ENCODE data around the gene AGPAT3.
A peak's percentile ranks its signal among the peaks of the same experiment; 100 is the strongest.

The AGPAT3 gene, protein sequence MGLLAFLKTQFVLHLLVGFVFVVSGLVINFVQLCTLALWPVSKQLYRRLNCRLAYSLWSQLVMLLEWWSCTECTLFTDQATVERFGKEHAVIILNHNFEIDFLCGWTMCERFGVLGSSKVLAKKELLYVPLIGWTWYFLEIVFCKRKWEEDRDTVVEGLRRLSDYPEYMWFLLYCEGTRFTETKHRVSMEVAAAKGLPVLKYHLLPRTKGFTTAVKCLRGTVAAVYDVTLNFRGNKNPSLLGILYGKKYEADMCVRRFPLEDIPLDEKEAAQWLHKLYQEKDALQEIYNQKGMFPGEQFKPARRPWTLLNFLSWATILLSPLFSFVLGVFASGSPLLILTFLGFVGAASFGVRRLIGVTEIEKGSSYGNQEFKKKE

DNA sequence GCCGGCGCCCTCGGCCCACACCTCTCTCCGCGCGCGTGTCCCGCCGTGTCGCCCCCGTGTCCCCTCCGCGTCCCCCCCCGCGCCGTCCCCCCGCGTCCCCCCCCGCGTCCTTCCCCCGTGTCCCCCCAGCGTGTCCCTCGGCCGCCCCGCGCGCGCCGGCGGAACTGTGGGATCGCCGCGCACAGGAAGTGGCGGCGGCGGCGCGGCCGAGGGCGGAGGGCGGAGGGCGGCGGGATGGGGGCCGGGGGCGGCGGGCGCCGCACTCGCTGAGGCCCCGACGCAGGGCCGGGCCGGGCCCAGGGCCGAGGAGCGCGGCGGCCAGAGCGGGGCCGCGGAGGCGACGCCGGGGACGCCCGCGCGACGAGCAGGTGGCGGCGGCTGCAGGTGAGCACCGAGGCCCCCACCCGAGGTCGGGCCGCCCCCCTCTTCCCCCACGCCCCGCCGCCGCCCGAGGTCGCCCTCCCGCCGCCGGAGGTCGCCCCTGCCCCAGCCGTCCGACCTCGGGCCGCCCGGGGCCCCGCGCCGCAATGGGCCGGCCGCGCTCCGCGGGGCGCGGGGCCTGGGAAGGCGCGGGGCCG is at the start of gene AGPAT3:
Gene AGPAT3, plus strand, starts transcription at position 262 of the 578 bp plus-strand sequence. CDS start 94,459 bp downstream, outside the sequence.
- Histone ChIP-seq H3K4me3 (ENCODE audit: low read depth, low read length) (peak within 1 kb of the TSS; percentile 66), H3K27me3 (replicated peaks) (no peaks in the 10 kb centered on the region), H3K36me3 (replicated peaks) (no peaks in the 10 kb centered on the region), H3K27ac (peak within 1 kb of the TSS; percentile 63)
- in situ Hi-C loops (cut with HindIII; ENCODE audit: low pct_ligation_motif_present, low sequenced_read_pairs), result no loop called here
- TF ChIP-seq, protein P1, sequence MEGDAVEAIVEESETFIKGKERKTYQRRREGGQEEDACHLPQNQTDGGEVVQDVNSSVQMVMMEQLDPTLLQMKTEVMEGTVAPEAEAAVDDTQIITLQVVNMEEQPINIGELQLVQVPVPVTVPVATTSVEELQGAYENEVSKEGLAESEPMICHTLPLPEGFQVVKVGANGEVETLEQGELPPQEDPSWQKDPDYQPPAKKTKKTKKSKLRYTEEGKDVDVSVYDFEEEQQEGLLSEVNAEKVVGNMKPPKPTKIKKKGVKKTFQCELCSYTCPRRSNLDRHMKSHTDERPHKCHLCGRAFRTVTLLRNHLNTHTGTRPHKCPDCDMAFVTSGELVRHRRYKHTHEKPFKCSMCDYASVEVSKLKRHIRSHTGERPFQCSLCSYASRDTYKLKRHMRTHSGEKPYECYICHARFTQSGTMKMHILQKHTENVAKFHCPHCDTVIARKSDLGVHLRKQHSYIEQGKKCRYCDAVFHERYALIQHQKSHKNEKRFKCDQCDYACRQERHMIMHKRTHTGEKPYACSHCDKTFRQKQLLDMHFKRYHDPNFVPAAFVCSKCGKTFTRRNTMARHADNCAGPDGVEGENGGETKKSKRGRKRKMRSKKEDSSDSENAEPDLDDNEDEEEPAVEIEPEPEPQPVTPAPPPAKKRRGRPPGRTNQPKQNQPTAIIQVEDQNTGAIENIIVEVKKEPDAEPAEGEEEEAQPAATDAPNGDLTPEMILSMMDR (IDR thresholded peaks at IDR 0.05; ENCODE audit: low read depth, low read length, missing control alignments), result no peak
- DNase-seq, result no peak

DNA sequence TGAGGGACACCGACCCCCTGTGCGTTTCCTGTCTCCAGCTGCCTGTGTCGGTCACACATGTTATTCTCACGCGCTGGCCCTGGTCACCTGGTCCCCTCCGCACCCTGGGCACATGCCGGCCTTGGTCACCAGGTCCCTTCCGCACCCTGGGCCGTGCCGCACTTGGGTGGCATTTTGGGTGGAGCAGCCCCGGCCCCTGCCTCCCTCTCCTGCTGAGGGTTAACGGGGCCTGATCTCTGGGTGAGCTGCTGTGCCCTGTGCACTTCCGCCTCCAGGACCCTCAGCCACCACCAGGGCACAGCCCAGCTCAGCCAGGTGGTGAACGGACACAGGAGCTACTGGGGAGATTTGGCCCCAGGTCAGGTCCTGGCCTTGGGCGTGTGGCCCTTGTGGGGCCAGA is 49.0 kb upstream of the AGPAT3 start:
- Histone ChIP-seq H3K4me3 (ENCODE audit: low read depth, low read length) (no peak overlapping the region), H3K27me3 (replicated peaks) (peaks cover 4% of the 10 kb centered on the region), H3K27ac (no peak overlapping the region), H3K36me3 (replicated peaks) (no peaks in the 10 kb centered on the region)
- in situ Hi-C loops (cut with HindIII; ENCODE audit: low pct_ligation_motif_present, low sequenced_read_pairs), result no loop called here
- DNase-seq, result no peak
- TF ChIP-seq, protein P1 (IDR thresholded peaks at IDR 0.05; ENCODE audit: low read depth, low read length, missing control alignments), result no peak

DNA sequence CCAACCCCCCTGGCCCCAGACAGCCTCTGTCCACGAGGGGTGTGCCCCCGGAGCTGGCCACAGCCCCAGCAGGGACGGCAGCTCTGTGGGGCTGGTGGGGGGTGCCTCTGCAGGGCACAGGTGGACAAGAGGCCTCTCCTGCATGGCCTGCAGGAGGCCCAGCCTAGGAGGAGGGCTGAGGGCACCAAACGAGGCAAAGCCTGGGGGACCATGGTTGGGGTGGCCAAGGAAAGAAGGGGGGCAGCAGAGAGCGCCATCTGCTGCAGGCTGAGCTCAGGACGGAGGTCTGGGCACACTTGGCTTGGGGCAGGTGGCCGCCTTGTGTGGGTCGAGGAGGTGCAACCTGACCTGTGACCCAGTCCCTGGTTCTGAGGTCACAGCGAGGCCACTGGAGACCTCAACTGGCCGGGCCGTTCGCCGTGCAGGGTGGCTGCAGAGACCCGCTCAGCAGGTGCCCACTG is 48.4 kb upstream of the AGPAT3 start:
- Histone ChIP-seq H3K4me3 (ENCODE audit: low read depth, low read length) (no peak overlapping the region), H3K36me3 (replicated peaks) (no peaks in the 10 kb centered on the region), H3K27me3 (replicated peaks) (peaks cover 4% of the 10 kb centered on the region), H3K27ac (no peak overlapping the region)
- TF ChIP-seq, protein P1 (IDR thresholded peaks at IDR 0.05; ENCODE audit: low read depth, low read length, missing control alignments), result peak; percentile 31
- in situ Hi-C loops (cut with HindIII; ENCODE audit: low pct_ligation_motif_present, low sequenced_read_pairs), result no loop called here
- no peak for DNase-seq

DNA sequence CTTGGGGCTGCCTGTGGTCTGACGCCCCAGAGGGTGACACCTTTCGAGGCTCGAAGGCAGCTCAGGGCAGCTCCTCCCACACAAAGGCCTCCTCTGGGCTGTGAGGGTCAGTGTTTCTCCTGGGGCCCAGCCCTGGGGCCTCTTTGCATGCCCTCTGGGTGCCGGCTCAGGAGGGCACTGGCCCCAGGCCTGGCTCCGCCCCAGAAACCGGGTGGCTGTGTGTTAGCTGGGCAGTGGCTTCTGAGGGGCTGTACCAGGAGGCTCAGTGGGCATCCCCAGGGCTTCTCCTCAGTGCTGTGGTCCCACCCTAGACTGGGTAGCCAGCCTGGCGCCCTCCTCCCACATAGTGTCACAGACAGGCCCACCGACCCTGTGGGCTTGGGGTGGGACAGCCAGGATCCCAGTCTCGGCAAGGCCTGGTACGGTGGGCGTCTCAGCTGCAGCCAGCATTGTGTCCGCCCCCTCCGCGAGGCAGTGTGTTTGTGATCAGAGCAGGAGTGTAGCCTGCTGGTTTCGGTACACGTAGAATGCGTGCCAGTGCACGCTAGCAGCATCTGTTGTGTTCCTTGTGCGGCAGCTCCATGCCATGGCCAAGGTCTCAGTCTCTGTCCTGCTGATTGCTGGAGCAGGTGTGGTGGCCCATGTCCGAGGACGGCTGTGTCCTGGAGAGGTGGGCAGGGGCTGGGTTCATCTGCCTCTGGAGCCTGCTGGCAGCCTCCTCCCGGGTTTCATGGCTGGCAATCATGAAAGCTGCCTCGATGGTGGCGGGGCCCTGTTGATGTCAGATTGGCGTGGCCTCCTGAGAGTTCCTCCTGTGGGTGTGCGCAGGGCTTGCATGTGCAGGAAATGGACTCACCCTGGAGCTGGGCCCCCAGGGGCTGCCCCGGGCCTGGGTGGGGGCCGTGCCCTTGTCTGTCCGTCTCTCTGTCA is 47.6 kb upstream of the AGPAT3 start:
- TF ChIP-seq, protein P1 (IDR thresholded peaks at IDR 0.05; ENCODE audit: low read depth, low read length, missing control alignments), result no peak
- Histone ChIP-seq H3K27me3 (replicated peaks) (peaks cover 4% of the 10 kb centered on the region), H3K27ac (no peak overlapping the region), H3K36me3 (replicated peaks) (no peaks in the 10 kb centered on the region), H3K4me3 (ENCODE audit: low read depth, low read length) (no peak overlapping the region)
- DNase-seq, result no peak
- in situ Hi-C loops (cut with HindIII; ENCODE audit: low pct_ligation_motif_present, low sequenced_read_pairs), result no loop called here

DNA sequence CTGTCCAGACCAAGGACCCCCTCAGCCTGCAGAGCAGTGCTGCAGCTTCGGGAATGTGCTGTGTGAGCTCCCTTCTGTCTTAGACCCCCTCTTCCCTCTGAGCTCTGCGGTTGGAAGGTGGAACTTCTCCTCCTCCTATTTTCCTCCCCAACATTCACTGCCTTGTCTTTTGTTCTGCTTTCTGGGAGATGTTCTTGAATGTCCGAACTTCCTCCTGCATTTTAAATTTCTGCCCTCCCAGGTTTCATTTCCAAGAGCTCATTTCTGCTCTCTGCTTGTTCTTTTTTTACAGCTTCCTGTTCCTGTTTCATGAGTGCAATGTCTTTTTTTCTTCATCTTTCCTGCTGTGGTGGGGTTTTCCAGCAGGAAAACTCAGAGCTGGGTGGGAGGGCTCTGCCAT is 46.3 kb upstream of the AGPAT3 start:
- H3K36me3 ChIP-seq (replicated peaks), result no peaks in the 10 kb centered on the region
- peaks cover 4% of the 10 kb centered on the region for H3K27me3 ChIP-seq (replicated peaks)
- H3K4me3 ChIP-seq (ENCODE audit: low read depth, low read length), result no peak overlapping the region
- H3K27ac ChIP-seq, result no peak overlapping the region
- DNase-seq, result no peak
- in situ Hi-C loops (cut with HindIII; ENCODE audit: low pct_ligation_motif_present, low sequenced_read_pairs), result no loop called here
- TF ChIP-seq, protein P1 (IDR thresholded peaks at IDR 0.05; ENCODE audit: low read depth, low read length, missing control alignments), result no peak
